Stimulated activated CD4-positive, alpha-beta T cell treated with anti-CD3 and anti-CD28 coated beads, Interleukin-4, amount 100 ng/mL, for 48 hours (primary cell): Measurements from ENCODE around the gene AGBL1.
"Not testable (repeated sequence)": the region's sequence is repeated elsewhere in the genome, so short reads cannot be mapped to it uniquely, and the experiment has no call there.

Experiments
- DNase-seq, 2 donors: peaks; one replicate each; pipeline ENCODE4 v3.0.0-alpha.2; 2020; ENCODE audit warnings: low read depth in 2 of 2

Gene AGBL1

GRCh38 chr15:86871964-86872363 is 792.3 kb downstream of the AGBL1 start:
- no peak for DNase-seq

GRCh38 chr15:86872782-86873181 is 793.1 kb downstream of the AGBL1 start:
- no peak for DNase-seq

- DNase-seq: no peak
Measured at GRCh38 chr15:86875067-86875466, 795.4 kb downstream of the AGBL1 start.

DNA sequence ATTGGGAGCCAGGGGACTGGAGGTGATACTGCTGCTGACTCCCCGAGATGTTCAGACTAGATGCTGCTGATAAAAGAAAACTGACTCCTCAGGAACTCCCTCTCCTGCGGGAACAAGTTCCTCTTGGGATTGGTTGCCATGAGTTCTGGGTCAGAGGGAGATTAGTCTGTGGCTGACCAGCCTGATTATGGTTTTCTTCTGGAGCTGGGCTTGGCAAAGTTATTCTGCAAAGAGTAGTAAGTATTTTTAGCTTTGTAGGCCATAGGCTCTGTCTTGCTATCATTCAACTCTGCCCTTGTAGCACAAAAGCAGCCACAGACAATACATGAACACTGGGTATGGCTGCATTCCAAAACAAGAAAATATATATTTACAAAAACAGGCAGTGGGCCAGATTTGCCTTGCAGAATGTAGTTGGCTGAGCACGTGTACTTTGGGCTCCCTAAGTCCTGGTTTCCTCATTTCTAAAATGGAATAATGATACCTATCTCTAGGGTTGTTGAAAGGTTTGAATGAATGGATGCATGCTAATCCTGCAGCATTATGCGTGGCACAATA is 796.8 kb downstream of the AGBL1 start:
- DNase-seq: no peak

DNA sequence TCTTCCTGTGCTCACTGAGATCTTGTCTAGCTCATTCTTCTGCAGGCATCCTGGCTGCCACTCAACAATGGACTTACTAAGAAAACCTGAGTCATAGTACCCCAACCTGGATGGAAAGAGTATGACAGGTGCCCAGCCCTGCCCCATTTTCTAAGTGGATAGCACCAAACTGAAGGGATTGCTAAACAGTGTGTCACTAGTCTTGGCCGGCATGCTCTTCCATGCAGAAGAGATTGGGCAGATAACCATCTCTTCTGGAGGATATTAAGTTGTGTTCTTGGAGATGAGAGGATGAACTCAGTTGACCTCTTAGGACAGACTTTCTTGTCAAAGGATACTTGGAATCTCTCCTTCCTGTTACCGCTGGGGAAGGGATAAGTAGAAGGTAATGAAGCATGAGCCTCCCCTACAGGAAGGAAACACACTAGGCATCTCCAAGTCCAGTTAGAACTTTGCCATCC is 797.5 kb downstream of the AGBL1 start:
- no peak for DNase-seq

GRCh38 chr15:86878844-86879243 is 799.2 kb downstream of the AGBL1 start:
- DNase-seq: not testable (repeated sequence)

GRCh38 chr15:86879250-86880229 is 799.9 kb downstream of the AGBL1 start:
- DNase-seq: no peak

GRCh38 chr15:86885616-86886015 is 805.9 kb downstream of the AGBL1 start:
- no peak for DNase-seq

DNA sequence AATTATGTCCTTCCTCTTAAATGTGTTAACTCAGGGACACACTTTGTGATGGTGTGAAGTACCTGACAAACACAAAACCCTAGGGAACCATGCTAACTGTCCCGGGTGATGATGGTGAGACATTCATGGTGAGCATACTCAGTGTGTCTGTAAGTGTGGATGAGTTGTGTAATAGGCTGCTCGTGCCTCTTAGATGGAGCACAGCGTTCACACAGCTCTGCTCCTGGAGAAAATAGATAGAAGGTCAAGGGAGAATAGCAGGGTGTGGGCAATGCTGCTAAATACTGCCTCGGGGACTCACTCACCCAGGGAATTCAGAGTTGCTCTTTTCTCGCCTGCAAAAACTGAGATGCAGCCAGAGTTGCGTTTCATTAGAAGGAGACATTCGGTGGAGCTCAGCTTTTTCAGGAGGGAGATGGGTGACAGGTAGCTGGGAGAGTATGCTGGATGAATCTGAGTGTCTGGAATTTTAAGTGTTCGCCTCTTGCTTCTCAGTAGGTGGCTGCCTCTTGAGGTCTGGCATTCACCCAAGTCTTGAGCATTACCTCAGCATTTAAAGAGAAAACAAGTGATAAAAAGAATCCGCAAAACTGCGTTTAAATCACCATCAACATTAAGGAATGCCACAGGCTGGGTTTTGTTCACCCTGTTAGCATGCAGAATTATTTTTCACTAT is 813.2 kb downstream of the AGBL1 start:
- no peak for DNase-seq

DNA sequence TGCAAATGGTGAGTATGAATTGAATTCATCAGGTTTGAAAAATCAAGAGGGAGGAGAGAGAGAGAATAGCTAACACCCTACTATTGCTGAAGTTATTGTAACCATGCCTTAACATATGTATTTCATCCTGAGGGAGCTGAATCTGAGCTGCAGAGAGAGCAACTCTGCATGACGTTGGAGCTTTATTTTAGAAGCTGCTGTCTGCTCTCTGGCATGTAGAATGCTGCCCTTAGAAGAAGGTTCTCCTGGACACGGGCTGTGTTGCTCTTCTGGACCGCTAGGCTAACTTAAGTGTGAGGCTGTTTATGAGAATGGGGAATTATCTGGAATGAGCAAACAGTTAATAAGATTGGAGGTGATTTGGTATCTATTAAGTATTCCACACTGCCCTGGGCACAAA is 814.6 kb downstream of the AGBL1 start:
- DNase-seq: no peak

DNA sequence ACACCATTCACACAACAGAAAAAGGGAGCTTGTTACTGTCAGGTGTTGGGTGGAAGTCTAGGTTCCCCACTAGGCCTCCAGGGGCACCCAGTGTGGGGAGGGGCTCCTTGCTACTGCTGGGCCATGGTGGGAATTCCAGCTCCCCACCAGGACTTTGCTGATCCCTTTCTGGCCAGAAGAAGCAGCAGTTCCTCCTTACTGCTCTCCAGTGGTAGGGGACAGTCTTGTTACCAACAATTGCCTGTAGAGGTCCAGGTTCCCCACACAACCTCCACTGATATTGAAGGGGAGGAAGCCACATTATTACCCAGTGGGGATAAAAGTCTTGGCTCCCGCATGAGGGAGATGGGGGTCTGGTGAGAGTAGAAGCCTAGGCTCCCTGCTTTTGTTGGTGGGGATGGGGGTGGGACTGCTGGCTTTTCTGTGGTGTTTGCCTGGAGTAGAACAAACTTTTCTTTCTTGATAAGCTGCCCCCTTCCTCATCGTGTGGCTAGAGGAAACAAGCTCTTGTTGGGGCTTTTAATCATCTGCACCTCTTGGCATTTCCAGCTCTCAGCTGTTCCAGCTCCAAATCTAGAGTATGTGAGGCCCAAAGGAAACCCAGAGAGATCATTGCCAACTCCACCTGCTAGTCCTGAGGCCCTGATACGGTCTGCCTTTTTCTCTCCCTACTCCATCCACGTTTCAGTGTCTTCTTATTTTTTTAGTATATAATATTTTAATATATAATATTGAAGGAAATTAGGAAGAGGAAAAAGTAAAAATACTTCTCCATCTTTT is 824.2 kb downstream of the AGBL1 start:
- no peak for DNase-seq

DNA sequence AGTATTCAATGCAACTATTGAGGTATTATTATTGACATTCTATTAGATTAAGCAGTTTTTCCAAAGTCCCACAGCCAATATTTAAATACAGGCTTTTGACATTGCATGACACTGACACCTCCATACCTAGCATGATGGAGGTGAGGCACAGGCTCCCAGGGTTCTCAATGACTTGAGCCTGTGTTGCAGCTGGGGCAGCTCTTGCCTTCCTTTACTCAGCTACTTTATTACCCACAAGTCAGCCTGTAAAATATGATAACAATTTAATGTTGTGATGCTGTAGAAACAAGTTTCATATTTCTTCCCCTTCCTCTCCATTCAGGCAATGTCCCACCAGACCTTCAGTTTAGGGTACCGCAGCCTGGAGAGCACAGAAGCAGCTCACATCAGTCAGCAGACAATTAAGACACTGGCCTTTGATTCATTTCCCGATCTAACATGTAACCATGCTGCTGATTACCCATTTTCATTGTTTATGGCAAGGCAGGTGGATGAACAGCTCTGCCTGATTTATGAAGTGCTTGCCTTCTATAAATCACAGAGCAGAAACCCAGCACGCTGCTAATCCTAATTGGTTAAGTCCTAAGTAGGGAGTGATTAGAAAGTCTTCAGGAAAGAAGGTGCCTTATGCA is 826.1 kb downstream of the AGBL1 start:
- DNase-seq: no peak

DNA sequence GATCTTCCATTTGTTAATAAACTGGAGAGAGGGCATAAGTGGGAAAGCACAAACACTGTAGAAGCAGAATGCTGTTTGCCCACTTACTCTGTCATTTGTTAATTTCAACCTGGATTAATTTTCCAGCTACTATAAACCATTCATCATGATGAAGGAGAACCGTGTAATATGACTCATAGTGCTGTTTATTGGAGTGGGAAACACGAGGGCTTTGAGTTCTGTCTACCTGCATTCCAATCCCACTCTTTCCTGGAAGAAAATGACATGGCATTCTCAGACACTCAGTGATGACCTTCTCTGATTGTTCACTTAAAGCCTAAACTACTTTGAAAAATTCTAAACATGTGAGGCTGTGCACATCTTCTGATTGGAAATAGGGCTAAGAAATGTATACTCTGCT is 826.7 kb downstream of the AGBL1 start:
- DNase-seq: no peak

GRCh38 chr15:86911022-86911421 is 831.4 kb downstream of the AGBL1 start:
- DNase-seq: no peak

GRCh38 chr15:86912661-86913060 is 833.0 kb downstream of the AGBL1 start:
- no peak for DNase-seq

DNA sequence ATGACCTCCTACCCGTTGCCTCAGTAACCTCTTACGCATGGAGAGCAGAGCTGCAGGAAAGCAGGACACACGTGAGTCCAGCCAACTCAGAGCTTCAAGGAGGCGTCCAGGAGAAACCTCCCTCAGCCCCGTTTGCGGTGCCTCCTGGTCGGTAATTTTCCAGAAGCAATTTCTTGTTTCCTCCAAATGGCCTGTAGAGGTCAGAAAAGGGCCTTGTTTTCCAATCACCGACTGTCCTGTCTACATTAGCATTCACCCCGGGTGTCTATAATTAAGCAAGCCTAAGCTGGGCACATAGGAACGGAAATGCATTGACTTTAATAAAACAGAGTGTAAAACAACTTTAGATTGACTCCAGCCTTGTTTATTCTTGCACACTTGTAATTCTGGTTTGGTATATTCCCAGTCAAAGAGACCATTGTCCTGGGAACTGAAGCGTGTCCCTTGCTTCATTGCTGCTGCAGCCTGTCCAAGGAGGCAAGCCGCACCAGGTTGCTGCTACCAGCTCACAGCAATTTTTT is 836.2 kb downstream of the AGBL1 start:
- no peak for DNase-seq

DNA sequence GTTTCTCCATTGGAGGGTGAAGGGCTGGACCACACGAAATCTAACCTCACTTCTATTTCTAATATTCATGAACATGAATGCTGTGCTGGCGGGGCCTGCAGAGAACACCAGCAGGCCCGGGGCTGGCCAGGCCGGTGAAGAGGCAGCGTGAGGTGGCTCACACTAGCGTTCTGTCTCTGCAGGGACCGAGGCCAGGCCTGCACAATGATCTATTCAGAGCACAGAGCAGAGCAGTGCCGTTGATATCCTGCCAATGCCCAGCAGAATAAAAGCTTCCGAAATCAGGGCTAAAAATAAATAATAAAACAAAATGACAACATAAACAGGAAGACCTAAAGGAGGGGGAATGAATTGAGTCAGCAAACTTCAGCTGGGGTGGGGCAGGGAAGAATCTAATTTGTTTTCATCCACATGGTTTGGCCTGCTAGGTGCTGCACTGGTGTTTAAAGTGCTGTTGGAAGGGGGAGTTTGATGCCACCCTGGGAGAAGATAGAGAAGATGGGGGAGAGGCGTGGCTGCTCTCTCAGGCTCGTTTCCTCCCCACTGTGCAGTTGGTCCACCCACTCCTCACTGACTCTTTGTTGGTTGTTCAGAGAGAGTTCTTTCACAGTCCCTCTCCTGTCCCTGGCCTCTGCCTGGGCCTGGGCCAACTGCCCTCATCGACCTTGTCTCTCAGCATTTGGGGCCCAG is 837.1 kb downstream of the AGBL1 start:
- no peak for DNase-seq

DNA sequence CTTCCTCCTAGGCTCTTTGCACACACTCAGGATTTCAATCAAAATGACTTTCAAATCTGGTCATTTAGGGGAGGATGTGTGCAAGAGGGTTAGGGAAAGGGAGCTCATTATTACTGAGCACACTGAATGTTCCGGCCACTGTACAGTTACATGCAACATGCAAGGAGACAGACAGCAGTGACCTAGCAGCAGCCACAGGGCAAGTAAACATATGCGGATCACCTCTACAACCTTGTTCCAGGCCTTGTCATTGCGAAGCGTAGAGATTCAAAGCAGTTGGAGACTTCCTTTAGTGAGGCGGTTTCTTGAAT is 837.6 kb downstream of the AGBL1 start:
- no peak for DNase-seq

DNA sequence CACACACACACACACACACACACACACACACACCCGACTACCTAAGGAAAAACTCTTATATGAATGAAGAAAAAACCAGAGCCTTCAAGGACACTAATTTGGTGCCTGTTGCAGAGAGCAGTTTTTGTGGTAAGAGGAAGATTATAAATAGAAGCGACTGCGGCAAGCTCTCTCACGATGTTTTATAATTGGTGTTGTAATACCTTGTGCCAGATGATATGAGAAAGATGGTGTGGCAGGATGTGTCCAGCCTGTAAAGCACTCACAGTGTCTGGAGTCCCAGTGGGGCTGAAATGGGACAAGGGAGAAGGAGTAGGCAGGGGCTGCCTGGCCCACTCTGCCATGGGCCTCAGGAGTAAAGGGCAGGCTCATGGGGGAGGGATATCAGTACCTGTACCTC is 839.9 kb downstream of the AGBL1 start:
- no peak for DNase-seq

GRCh38 chr15:86929461-86929860 is 849.8 kb downstream of the AGBL1 start:
- DNase-seq: no peak

DNA sequence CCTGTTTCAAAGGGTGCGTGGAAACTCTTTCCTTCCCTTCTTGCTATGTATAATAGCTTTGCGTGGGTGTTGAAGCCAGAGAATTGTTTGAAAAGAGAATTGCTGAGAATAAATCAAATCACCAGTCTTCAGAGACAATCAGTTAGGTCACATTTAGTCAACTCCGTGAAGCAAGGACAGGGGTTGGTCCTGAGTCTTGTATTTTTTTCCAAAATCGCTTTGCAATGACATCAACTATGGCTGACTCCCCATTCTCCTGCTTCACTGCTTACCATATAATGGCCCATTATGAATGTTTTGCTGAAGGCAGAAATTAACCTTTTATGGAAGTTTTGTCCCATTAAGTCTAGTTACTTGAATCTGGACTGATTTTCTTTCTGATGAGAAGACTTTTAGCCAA is 852.8 kb downstream of the AGBL1 start:
- DNase-seq: no peak
